Endothelial cell of umbilical vein (primary cell): ENCODE data around the gene ALG11. TPM values are rescaled to one million over a fixed set of nuclear protein-coding genes. Genes with fewer than 3 reads are reported as not detected.
"Not testable (repeated sequence)": the region's sequence is repeated elsewhere in the genome, so short reads cannot be mapped to it uniquely, and the experiment has no call there.

Source experiments
- BruUV-seq: library from RNA; stranded (reverse); fragments of 400-500 nt; replicated peaks from 2 replicates; lab custom pipeline; 2021; lab: Mats Ljungman, UMichigan
- CTCF ChIA-PET: fragments of 300-600, 350-600 bp; sonication (Branson Sonifier 250); formaldehyde crosslinking; loops from one replicate; lab custom pipeline; 2021; ENCODE audit warnings: antibody characterized with exemption, inconsistent platforms; lab: Charles Lee
- POLR2A ChIA-PET: fragments of 300-600, 350-600 bp; sonication (Branson Sonifier 250); formaldehyde crosslinking; loops from one replicate; lab custom pipeline; 2021; ENCODE audit warnings: antibody characterized with exemption, inconsistent platforms; lab: Charles Lee
- DNase-seq: peaks from one replicate; pipeline ENCODE4 v3.0.0-alpha.2; 2011; ENCODE audit warnings: low read depth, low spot score
- FAIRE-seq: peaks from 2 replicates; lab custom pipeline; 2011; peaks lifted over from hg19 to GRCh38; lab: Jason Lieb, UNC
- H2AFZ ChIP-seq: 2 replicates; pipeline ENCODE4 v1.6.0; 2012; ENCODE audit warnings: low read depth, low read length, control low read depth, inconsistent platforms
- H3K27ac ChIP-seq: 2 replicates; pipeline ENCODE4 v1.5.1; 2011; ENCODE audit warnings: low read depth, mild to moderate bottlenecking, control low read depth, low read length, moderate library complexity; ENCODE audit not compliant: insufficient read depth
- H3K27me3 ChIP-seq, 2 experiments: 2 replicates each; pipeline versions ENCODE4 v1.6.0 to v1.6.1; 2011; ENCODE audit warnings: low read length in 2 of 2, mixed read lengths in 1 of 2; ENCODE audit not compliant: control insufficient read depth in 2 of 2, insufficient read depth in 2 of 2
- H3K36me3 ChIP-seq, 2 experiments: 2 replicates in 1 of 2; 3 replicates in 1 of 2; pipeline ENCODE4 v1.5.1; 2011; ENCODE audit warnings: low read length in 2 of 2, mild to moderate bottlenecking in 1 of 2, moderate library complexity in 1 of 2; ENCODE audit not compliant: control insufficient read depth in 2 of 2, insufficient read depth in 2 of 2; ENCODE audit errors: extremely low read depth in 1 of 2
- H3K4me1 ChIP-seq: 3 replicates; pipeline ENCODE4 v1.5.1; 2011; ENCODE audit warnings: mild to moderate bottlenecking, low read length; ENCODE audit not compliant: control insufficient read depth, insufficient read depth; ENCODE audit errors: extremely low read depth
- H3K4me2 ChIP-seq: 2 replicates; pipeline ENCODE4 v1.6.1; 2011; ENCODE audit warnings: low read length, control low read depth, mixed read lengths; ENCODE audit not compliant: insufficient read depth
- H3K4me3 ChIP-seq, 3 experiments: fragments of 200-600 bp in 1 of 3; sonication (generic), shearing (Covaris generic) in 1 of 3; replicated peaks in 1 of 3; 2 replicates each; pipeline ENCODE4 v1.5.1; 2011 to 2016; ENCODE audit warnings: control low read depth in 3 of 3, low read length in 3 of 3, mild to moderate bottlenecking in 2 of 3, inconsistent platforms in 1 of 3, low read depth in 1 of 3, moderate library complexity in 1 of 3; ENCODE audit not compliant: insufficient read depth in 1 of 3
- H3K79me2 ChIP-seq: 2 replicates; pipeline ENCODE4 v1.6.0; 2012; ENCODE audit warnings: low read length, inconsistent platforms; ENCODE audit not compliant: control insufficient read depth, insufficient read depth
- H3K9ac ChIP-seq: replicated peaks from 2 replicates; pipeline ENCODE3; 2011; ENCODE audit warnings: low read length, control low read depth; ENCODE audit not compliant: insufficient read depth; ENCODE audit errors: extremely low read depth
- H3K9me1 ChIP-seq: replicated peaks from 3 replicates; pipeline ENCODE4 v1.6.0; 2011; ENCODE audit warnings: mild to moderate bottlenecking, low read length; ENCODE audit not compliant: control insufficient read depth, insufficient read depth; ENCODE audit errors: extremely low read depth
- H3K9me3 ChIP-seq: replicated peaks from 2 replicates; pipeline ENCODE4 v1.5.1; 2012; ENCODE audit warnings: low read length, inconsistent platforms; ENCODE audit not compliant: control insufficient read depth, insufficient read depth
- H4K20me1 ChIP-seq: replicated peaks from 2 replicates; pipeline ENCODE3; 2011; ENCODE audit warnings: mild to moderate bottlenecking, low read length; ENCODE audit not compliant: control insufficient read depth, insufficient read depth; ENCODE audit errors: extremely low read depth
- CTCF ChIP-seq, 2 donors: IDR thresholded peaks; 1 replicate in 1 of 2; 2 replicates in 1 of 2; pipeline ENCODE4 v1.5.1; 2011; ENCODE audit warnings: low read length in 2 of 2, mild to moderate bottlenecking in 2 of 2, moderate library complexity in 2 of 2, control low read depth in 1 of 2, inconsistent platforms in 1 of 2, low read depth in 1 of 2; ENCODE audit not compliant: insufficient read depth in 1 of 2; ENCODE audit errors: extremely low read depth in 1 of 2
- EZH2 ChIP-seq: IDR thresholded peaks from 2 replicates; pipeline ENCODE4 v1.6.1; 2012; ENCODE audit warnings: borderline replicate concordance, low read depth, mild to moderate bottlenecking, moderate library complexity, low read length, inconsistent platforms; ENCODE audit not compliant: severe bottlenecking
- FOS ChIP-seq: IDR thresholded peaks from 2 replicates; pipeline ENCODE4 v1.6.1; 2011; ENCODE audit warnings: mild to moderate bottlenecking, low read length, moderate library complexity, borderline replicate concordance; ENCODE audit not compliant: insufficient read depth
- GATA2 ChIP-seq: IDR thresholded peaks from 2 replicates; pipeline ENCODE4 v1.7.0; 2011; ENCODE audit warnings: low read depth, mild to moderate bottlenecking, moderate library complexity, mixed read lengths, low read length; ENCODE audit not compliant: insufficient read length, insufficient read depth
- JUN ChIP-seq: IDR thresholded peaks from 2 replicates; pipeline ENCODE4 v1.6.1; 2011; ENCODE audit warnings: borderline replicate concordance, low read depth; ENCODE audit not compliant: insufficient read length, insufficient read depth
- MAX ChIP-seq: IDR thresholded peaks from 2 replicates; pipeline ENCODE4 v1.6.1; 2011; ENCODE audit not compliant: insufficient read depth, insufficient read length
- MYC ChIP-seq: IDR thresholded peaks from one replicate; pipeline ENCODE4 v1.6.1; 2011; ENCODE audit warnings: mild to moderate bottlenecking, low read depth, low read length
- POLR2A ChIP-seq: IDR thresholded peaks from 2 replicates; pipeline ENCODE4 v1.6.1; 2012; ENCODE audit warnings: low read depth, mild to moderate bottlenecking, control low read depth, low read length
- POLR2AphosphoS5 ChIP-seq: IDR thresholded peaks from 2 replicates; pipeline ENCODE4 v1.6.1; 2012; ENCODE audit warnings: low read depth, mild to moderate bottlenecking, control low read depth, low read length, moderate library complexity; ENCODE audit not compliant: insufficient read depth
- dilution Hi-C: fragments of 300-500 bp; cut with MboI; formaldehyde crosslinking; loops from one replicate; pipeline ENCODE4 v1.15.0; 2019; ENCODE audit warnings: low sequenced_read_pairs; ENCODE audit not compliant: extremely low pct_ligation_motif_present
- intact Hi-C: fragments of 100-400 bp; cut with micrococcal nuclease; formaldehyde crosslinking; loops from one replicate; pipeline ENCODE4 v1.10.0; 2022
- polyA plus RNA-seq, 4 experiments: library from polyadenylated mRNA; depleted of rRNA in 3 of 4; stranded (reverse) in 3 of 4; unstranded in 1 of 4; fragments of >200 nt; gene quantifications; 2 replicates each; pipeline versions ENCODE4 v1.2.1 to v1.2.3, GENCODE V29; 2011 to 2012; ENCODE audit warnings: missing spikeins in 1 of 4
- total RNA-seq: library from RNA; stranded (reverse); gene quantifications from 2 replicates; pipeline ENCODE4 v1.2.3, GENCODE V29; 2021

The ALG11 gene
- total and polyA plus RNA-seq, 2 donors (not counting 3 experiments of a cell fraction or from before 2014, with no cell fraction given), result 6.5 to 31.0 TPM

GRCh38 chr13:52053460-52053859 lies 41.3 kb downstream of the ALG11 start:
- TF ChIP-seq POLR2A (no peak), CTCF (IDR thresholded peaks at IDR 0.05; ENCODE audit: extremely low read depth in 1 of 2, insufficient read depth in 1 of 2, low read depth in 1 of 2, low read length in 2 of 2) (no peak), EZH2 (no peak), POLR2AphosphoS5 (no peak), FOS (no peak), MAX (no peak), JUN (no peak), MYC (no peak), GATA2 (no peak)
- Histone ChIP-seq H3K79me2 (no peaks in the 10 kb centered on the region), H4K20me1 (no peaks in the 10 kb centered on the region), H3K27ac (no peak overlapping the region), H3K4me3 (no peak overlapping the region), H3K9ac (no peak overlapping the region), H3K27me3 (no peaks in the 10 kb centered on the region), H3K4me1 (no peaks in the 10 kb centered on the region), H2AFZ (no peak overlapping the region), H3K36me3 (no peaks in the 10 kb centered on the region), H3K9me3 (no peaks in the 10 kb centered on the region), H3K9me1 (no peaks in the 10 kb centered on the region), H3K4me2 (no peak overlapping the region)
- FAIRE-seq (no peak), DNase-seq (no peak)
- dilution Hi-C loops (no loop called here), intact Hi-C loops (no loop called here)
- ChIA-PET POLR2A (no interaction called here), CTCF (interaction anchor here (1.6 kb wide), 1 partner anchor 8 kb away, joined by 6 read pairs; no protein-coding TSS in a partner anchor)
- BruUV-seq, result no TSS peak

GRCh38 chr13:52061064-52061463 lies 48.9 kb downstream of the ALG11 start:
- BruUV-seq, H2AFZ ChIP-seq, H3K9me1 ChIP-seq, H3K79me2 ChIP-seq, DNase-seq, FAIRE-seq, H3K27ac ChIP-seq, H3K9ac ChIP-seq, H3K4me3 ChIP-seq, dilution Hi-C loops, H3K9me3 ChIP-seq, H4K20me1 ChIP-seq, H3K27me3 ChIP-seq, H3K36me3 ChIP-seq: not testable (repeated sequence)
- ChIA-PET POLR2A (interaction anchor here (0.9 kb wide), 1 partner anchor 610 kb away, joined by 3 read pairs; no protein-coding TSS in a partner anchor), CTCF (interaction anchor here (0.7 to 1.4 kb wide), 9 partner anchors 8 to 175 kb away, joined by 3 to 10 read pairs (median 5); no protein-coding TSS in a partner anchor)
- intact Hi-C loops, result loop anchor here (1.0 kb wide), 1 partner anchor 49 kb away; the partner anchor contains the start of gene ALG11
- peaks cover 13% of the 10 kb centered on the region for H3K4me1 ChIP-seq
- H3K4me2 ChIP-seq, result peak overlapping the region; percentile 68
